Upper lobe of left lung (tissue), 6 donors: ENCODE data around the gene NPBWR2. TPM values are rescaled to one million over a fixed set of nuclear protein-coding genes. Genes with fewer than 3 reads are reported as not detected.

Source experiments
- ATAC-seq, 2 donors: fragments of 200-7000 bp; cut with Tn5 transposase; one replicate each; pipeline ENCODE4 v1.9.1; 2022; ENCODE audit warnings: mild to moderate bottlenecking in 2 of 2, moderate library complexity in 2 of 2; ENCODE audit not compliant: low FRiP score in 2 of 2
- DNase-seq, 2 donors: peaks; one replicate each; pipeline ENCODE4 v3.0.0-alpha.2; 2019 to 2020
- H3K27ac ChIP-seq, 4 donors: fragments of 200-600 bp; sonication (generic); one replicate each; pipeline ENCODE4 v1.5.1; 2016 to 2019
- H3K27me3 ChIP-seq, 4 donors: fragments of 200-600 bp; sonication (generic); one replicate each; pipeline ENCODE4 v1.5.1; 2017 to 2019
- H3K36me3 ChIP-seq, 4 donors: fragments of 200-600 bp; sonication (generic); one replicate each; pipeline ENCODE4 v1.5.1; 2016 to 2019
- H3K4me1 ChIP-seq, 4 donors: fragments of 200-600 bp; sonication (generic); one replicate each; pipeline ENCODE4 v1.5.1; 2018 to 2019
- H3K4me3 ChIP-seq, 4 donors: fragments of 200-600 bp; sonication (generic); one replicate each; pipeline ENCODE4 v1.5.1; 2017 to 2019; ENCODE audit warnings: mild to moderate bottlenecking in 2 of 4, moderate library complexity in 1 of 4
- H3K9me3 ChIP-seq, 4 donors: fragments of 200-600 bp; sonication (generic); one replicate each; pipeline ENCODE4 v1.5.1; 2018 to 2019
- CTCF ChIP-seq, 6 experiments: fragments of 450-650 bp in 4 of 6; fragments of 200-600 bp in 2 of 6; sonication (generic) in 2 of 6; IDR thresholded peaks; one replicate each; pipeline ENCODE4 v1.5.1; 2016 to 2019; ENCODE audit warnings: antibody characterized with exemption in 6 of 6
- EP300 ChIP-seq, 4 donors: sonication (generic); formaldehyde crosslinking; IDR thresholded peaks; one replicate each; pipeline ENCODE4 v1.5.1; 2017; ENCODE audit warnings: antibody characterized with exemption in 4 of 4, control low read depth in 2 of 4
- POLR2A ChIP-seq, 4 donors: fragments of 450-650 bp; IDR thresholded peaks; one replicate each; pipeline ENCODE4 v1.5.1; 2016 to 2017; ENCODE audit warnings: antibody characterized with exemption in 4 of 4, mild to moderate bottlenecking in 2 of 4
- POLR2AphosphoS5 ChIP-seq, 2 donors: sonication (generic); formaldehyde crosslinking; IDR thresholded peaks; one replicate each; pipeline ENCODE4 v1.5.1; 2017; ENCODE audit warnings: antibody characterized with exemption in 2 of 2
- WGBS, 2 donors: methylation state at CpG; one replicate each; pipeline ENCODE4 v1.1.5; 2017 to 2018; 5-methylcytosine and 5-hydroxymethylcytosine counted together
- total RNA-seq, 6 donors: library from RNA; depleted of rRNA in 4 of 6; stranded (reverse); fragments of >200 nt in 4 of 6; gene quantifications; one replicate each; pipeline versions ENCODE4 v1.1.0 to v1.2.1, GENCODE V29; 2016 to 2021
- donor health status: DM: no; HTN: no; CAD: no; lungs with moderate emphysema.
- donor health status: DM: no; HTN: yes; CAD: no; lungs with severe emphysema.

The NPBWR2 gene
- total RNA-seq, 6 donors from 2014 or later: not detected

GRCh38 chr20:64080813-64081623, 26.3 kb downstream of the NPBWR2 start:
- ATAC-seq (no peak), DNase-seq (peak in 1 of 2 donors; percentile 82)
- Histone ChIP-seq H3K4me3 (peak overlapping the region in 3 of 4 donors; percentile 71 to 92 (median 80)), H3K27ac (peak overlapping the region; percentile 84 to 94 (median 89)), H3K4me1 (peaks cover 38 to 81% (median 51%) of the 10 kb centered on the region in 4 donors), H3K27me3 (peaks cover 0 to 19% (median 8%) of the 10 kb centered on the region in 4 donors), H3K36me3 (peaks cover 0 to 4% (median 2%) of the 10 kb centered on the region in 4 donors), H3K9me3 (no peaks in the 10 kb centered on the region)
- TF ChIP-seq POLR2AphosphoS5 (IDR thresholded peaks at IDR 0.05): no peak
- TF ChIP-seq POLR2A (IDR thresholded peaks at IDR 0.05): no peak
- 56 to 76% methylated on average over 9 to 17 of the region's 17 CpGs for WGBS, 2 donors

DNA sequence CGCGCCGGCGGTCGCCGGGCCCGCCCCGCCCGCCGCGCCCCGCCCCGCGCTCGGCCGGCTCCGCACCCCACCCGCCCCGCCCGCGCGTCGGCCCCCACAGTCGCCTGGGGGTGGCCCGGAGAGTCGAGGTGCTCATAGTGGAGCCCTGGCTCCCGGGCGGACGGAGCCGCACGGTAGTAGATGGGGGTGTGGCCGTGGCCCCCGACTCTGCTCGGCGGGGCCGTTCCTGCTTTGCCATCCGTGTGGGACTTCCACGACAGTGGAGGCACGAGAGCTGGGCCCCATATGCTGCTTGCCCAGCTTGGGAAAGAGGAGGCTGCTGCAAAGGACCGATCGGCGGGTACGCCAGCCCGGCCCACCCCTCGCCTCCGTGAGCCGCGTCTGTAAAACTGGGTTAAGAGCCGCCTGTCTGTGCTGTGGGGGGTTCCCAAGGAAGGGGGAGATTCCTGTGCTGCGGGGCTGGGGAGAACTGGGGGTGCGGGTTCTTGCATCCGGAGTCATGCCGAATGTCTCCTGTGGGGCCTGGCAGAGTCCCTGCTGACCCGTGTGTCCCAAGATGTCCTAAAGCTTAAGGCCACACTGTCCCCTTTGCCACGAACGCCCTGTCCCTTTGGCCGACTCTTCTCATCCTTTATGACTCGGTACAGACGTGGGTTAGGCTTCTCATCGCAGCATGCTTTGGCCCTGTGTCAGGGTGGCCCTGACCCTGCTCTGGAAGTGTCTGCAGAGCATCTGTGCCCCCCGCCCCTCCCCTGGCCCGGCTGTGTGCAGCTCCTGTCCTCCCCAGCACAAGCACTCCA, 27.2 kb downstream of the NPBWR2 start, which contains the start of gene OPRL1:
Gene OPRL1 (plus strand): TSS at position 70 of the 800 bp plus-strand sequence. CDS start 12,639 bp downstream, outside the sequence.
- peaks cover 0 to 9% (median 4%) of the 10 kb centered on the region in 4 donors for H3K36me3 ChIP-seq
- H3K27ac ChIP-seq: peak within 1 kb of the TSS; percentile 84 to 94 (median 90)
- WGBS, 2 donors: 0 to 13% methylated on average over 7 to 25 of the region's 62 CpGs
- peak in 1 of 2 donors; percentile 0 for ATAC-seq
- DNase-seq: peak; percentile 41 to 69
- peak within 1 kb of the TSS; percentile 71 to 92 (median 80) for H3K4me3 ChIP-seq
- H3K4me1 ChIP-seq: peaks cover 38 to 81% (median 51%) of the 10 kb centered on the region in 4 donors
- TF ChIP-seq EP300 (IDR thresholded peaks at IDR 0.05) (peak in 1 of 4 donors; percentile 79), POLR2AphosphoS5 (IDR thresholded peaks at IDR 0.05) (no peak)
- H3K27me3 ChIP-seq: peaks cover 0 to 17% (median 7%) of the 10 kb centered on the region in 4 donors
- H3K9me3 ChIP-seq: no peaks in the 10 kb centered on the region

GRCh38 chr20:64079273-64080012, 27.9 kb downstream of the NPBWR2 start, which contains the start of gene RGS19:
RGS19 (minus strand) TSS chr20:64079518; CDS start chr20:64076886, 2,632 bp downstream.
- peak; percentile 26 to 30 for TF ChIP-seq POLR2AphosphoS5 (IDR thresholded peaks at IDR 0.05)
- TF ChIP-seq CTCF (IDR thresholded peaks at IDR 0.05): peak in 3 of 6 experiments; percentile 9 to 23 (median 12)
- no peak for TF ChIP-seq EP300 (IDR thresholded peaks at IDR 0.05)
- peak in 1 of 4 donors; percentile 49 for TF ChIP-seq POLR2A (IDR thresholded peaks at IDR 0.05)

DNA sequence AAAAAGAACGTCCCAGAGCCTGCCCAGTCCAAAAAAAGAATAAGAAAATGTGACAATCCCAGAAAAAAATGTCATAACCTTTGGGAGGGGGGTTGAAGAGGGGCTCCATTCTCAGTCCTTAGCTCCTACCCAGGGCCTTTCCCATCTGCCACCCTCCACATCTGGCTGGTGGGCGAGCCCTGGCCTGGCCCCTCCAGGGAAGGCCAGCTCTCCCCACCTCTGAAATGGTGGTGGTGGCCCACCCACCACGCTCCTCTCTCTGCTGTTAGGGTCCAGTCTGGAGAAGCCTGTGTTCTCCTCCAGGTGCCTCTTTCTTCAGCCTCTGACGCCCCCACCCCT, 28.5 kb downstream of the NPBWR2 start:
- no peaks in the 10 kb centered on the region for H3K9me3 ChIP-seq
- H3K4me3 ChIP-seq: peak overlapping the region; percentile 71 to 92 (median 80)
- ATAC-seq: no peak
- WGBS, 2 donors: 6 to 12% methylated on average over 2 to 4 of the region's 4 CpGs
- H3K27ac ChIP-seq: peak overlapping the region; percentile 78 to 94 (median 88)
- H3K27me3 ChIP-seq: peaks cover 0 to 4% (median under 1%) of the 10 kb centered on the region in 4 donors
- peaks cover 32 to 71% (median 42%) of the 10 kb centered on the region in 4 donors for H3K4me1 ChIP-seq
- DNase-seq: peak in 1 of 2 donors; percentile 66
- TF ChIP-seq CTCF (IDR thresholded peaks at IDR 0.05): no peak
- TF ChIP-seq POLR2AphosphoS5 (IDR thresholded peaks at IDR 0.05): no peak
- no peak for TF ChIP-seq POLR2A (IDR thresholded peaks at IDR 0.05)
- no peak for TF ChIP-seq EP300 (IDR thresholded peaks at IDR 0.05)
- H3K36me3 ChIP-seq: peaks cover 0 to 22% (median 12%) of the 10 kb centered on the region in 4 donors

More at GRCh38 chr20:64079273-64080012, 27.9 kb downstream of the NPBWR2 start, which contains the start of gene RGS19:
- peaks cover 0 to 10% (median 4%) of the 10 kb centered on the region in 4 donors for H3K27me3 ChIP-seq
- 1% methylated on average over 49 of the region's 73 CpGs; no CpG with 5 or more reads in 1 of the 2 donors for WGBS, 2 donors
- ATAC-seq (peak; percentile 27 to 79), DNase-seq (peak; percentile 86 to 97)
- H3K4me3 ChIP-seq: peak within 1 kb of the TSS; percentile 71 to 92 (median 80)
- peak within 1 kb of the TSS; percentile 84 to 94 (median 90) for H3K27ac ChIP-seq
- H3K4me1 ChIP-seq: peaks cover 38 to 76% (median 47%) of the 10 kb centered on the region in 4 donors
- H3K9me3 ChIP-seq: no peaks in the 10 kb centered on the region
- H3K36me3 ChIP-seq: peaks cover 0 to 17% (median 8%) of the 10 kb centered on the region in 4 donors
